CD4-positive, alpha-beta T cell treated with Interleukin-2 at 100 ng/mL for 4 hours (primary cell): ENCODE measurements around the gene PANX2.

Experiments
- DNase-seq: peaks from one replicate; pipeline ENCODE4 v3.0.0-alpha.2; 2020; ENCODE audit warnings: low spot score

PANX2 gene

GRCh38 chr22:50171965-50172421 is 1.5 kb downstream of the PANX2 start:
- DNase-seq: no peak

GRCh38 chr22:50173311-50173982 is 2.9 kb downstream of the PANX2 start:
- no peak for DNase-seq

GRCh38 chr22:50173983-50174355 is 3.4 kb downstream of the PANX2 start:
- DNase-seq: no peak

GRCh38 chr22:50174382-50175190 is 4.1 kb downstream of the PANX2 start:
- DNase-seq: no peak

- no peak for DNase-seq
Measured at GRCh38 chr22:50175191-50175461, 4.6 kb downstream of the PANX2 start.

GRCh38 chr22:50175921-50176849 is 5.7 kb downstream of the PANX2 start:
- no peak for DNase-seq

GRCh38 chr22:50176850-50177536 is 6.5 kb downstream of the PANX2 start:
- DNase-seq: no peak

- no peak for DNase-seq
Measured at GRCh38 chr22:50177537-50178470, 7.3 kb downstream of the PANX2 start.

- DNase-seq: no peak
Measured at GRCh38 chr22:50178471-50178864, 7.9 kb downstream of the PANX2 start.

- no peak for DNase-seq
Measured at GRCh38 chr22:50178871-50179869, 8.6 kb downstream of the PANX2 start.

- DNase-seq: no peak
Measured at GRCh38 chr22:50179937-50180726, 9.6 kb downstream of the PANX2 start.

- DNase-seq: no peak
Measured at GRCh38 chr22:50180727-50181521, 10.4 kb downstream of the PANX2 start.

- no peak for DNase-seq
Measured at GRCh38 chr22:50182176-50183081, 11.9 kb downstream of the PANX2 start.

- DNase-seq: no peak
Measured at GRCh38 chr22:50183141-50183971, 12.8 kb downstream of the PANX2 start.

- no peak for DNase-seq
Measured at GRCh38 chr22:50184004-50184901, 13.7 kb downstream of the PANX2 start.
